NCI-H82 treated with DMSO at 0.1 percent for 48 hours (cell line): ENCODE measurements around the gene ACTR3C.
"Not testable (repeated sequence)": the region's sequence is repeated elsewhere in the genome, so short reads cannot be mapped to it uniquely, and the experiment has no call there.

ENCODE experiments used
- DNase-seq: peaks from one replicate; lab custom pipeline; 2025; ENCODE audit not compliant: unreplicated experiment; lab: John Stamatoyannopoulos, UW

ACTR3C gene

GRCh38 chr7:150314639-150315239 is 8.6 kb downstream of the ACTR3C start:
- DNase-seq = no peak

- no peak for DNase-seq
Measured at GRCh38 chr7:150313870-150314269, 9.5 kb downstream of the ACTR3C start.

GRCh38 chr7:150313367-150313809 is 10.0 kb downstream of the ACTR3C start:
- DNase-seq = no peak

GRCh38 chr7:150312649-150313366 is 10.5 kb downstream of the ACTR3C start:
- DNase-seq = not testable (repeated sequence)

GRCh38 chr7:150311711-150312110 is 11.6 kb downstream of the ACTR3C start:
- no peak for DNase-seq

GRCh38 chr7:150311146-150311545 is 12.2 kb downstream of the ACTR3C start:
- DNase-seq = no peak

GRCh38 chr7:150308575-150308974 is 14.8 kb downstream of the ACTR3C start:
- no peak for DNase-seq

GRCh38 chr7:150307904-150308303 is 15.4 kb downstream of the ACTR3C start:
- no peak for DNase-seq

- DNase-seq = no peak
Measured at GRCh38 chr7:150307129-150307528, 16.2 kb downstream of the ACTR3C start.

- not testable (repeated sequence) for DNase-seq
Measured at GRCh38 chr7:150306377-150306776, 17.0 kb downstream of the ACTR3C start.

- not testable (repeated sequence) for DNase-seq
Measured at GRCh38 chr7:150305903-150306284, 17.5 kb downstream of the ACTR3C start.

GRCh38 chr7:150305259-150305902 is 18.0 kb downstream of the ACTR3C start:
- DNase-seq = not testable (repeated sequence)

GRCh38 chr7:150304499-150305258 is 18.7 kb downstream of the ACTR3C start:
- DNase-seq = not testable (repeated sequence)

GRCh38 chr7:150302908-150303310 is 20.4 kb downstream of the ACTR3C start:
- DNase-seq = not testable (repeated sequence)

- DNase-seq = not testable (repeated sequence)
Measured at GRCh38 chr7:150297978-150298377, 25.4 kb downstream of the ACTR3C start.

GRCh38 chr7:150296802-150297201 is 26.5 kb downstream of the ACTR3C start:
- not testable (repeated sequence) for DNase-seq

GRCh38 chr7:150295614-150296013 is 27.7 kb downstream of the ACTR3C start:
- DNase-seq = not testable (repeated sequence)

- DNase-seq = not testable (repeated sequence)
Measured at GRCh38 chr7:150295027-150295426, 28.3 kb downstream of the ACTR3C start.

- not testable (repeated sequence) for DNase-seq
Measured at GRCh38 chr7:150290317-150290716, 33.0 kb downstream of the ACTR3C start.

GRCh38 chr7:150288816-150289215 is 34.5 kb downstream of the ACTR3C start:
- DNase-seq = not testable (repeated sequence)

- not testable (repeated sequence) for DNase-seq
Measured at GRCh38 chr7:150287815-150288214, 35.5 kb downstream of the ACTR3C start.
